Embryonic facial prominence (tissue), 1 donor: ENCODE results near the gene AK8.
"Not testable (repeated sequence)": the region's sequence is repeated elsewhere in the genome, so short reads cannot be mapped to it uniquely, and the experiment has no call there.

Experiments used
- DNase-seq: peaks from one replicate; pipeline ENCODE4 v3.0.0-alpha.2; 2016; ENCODE audit errors: extremely low spot score

The AK8 gene

DNA sequence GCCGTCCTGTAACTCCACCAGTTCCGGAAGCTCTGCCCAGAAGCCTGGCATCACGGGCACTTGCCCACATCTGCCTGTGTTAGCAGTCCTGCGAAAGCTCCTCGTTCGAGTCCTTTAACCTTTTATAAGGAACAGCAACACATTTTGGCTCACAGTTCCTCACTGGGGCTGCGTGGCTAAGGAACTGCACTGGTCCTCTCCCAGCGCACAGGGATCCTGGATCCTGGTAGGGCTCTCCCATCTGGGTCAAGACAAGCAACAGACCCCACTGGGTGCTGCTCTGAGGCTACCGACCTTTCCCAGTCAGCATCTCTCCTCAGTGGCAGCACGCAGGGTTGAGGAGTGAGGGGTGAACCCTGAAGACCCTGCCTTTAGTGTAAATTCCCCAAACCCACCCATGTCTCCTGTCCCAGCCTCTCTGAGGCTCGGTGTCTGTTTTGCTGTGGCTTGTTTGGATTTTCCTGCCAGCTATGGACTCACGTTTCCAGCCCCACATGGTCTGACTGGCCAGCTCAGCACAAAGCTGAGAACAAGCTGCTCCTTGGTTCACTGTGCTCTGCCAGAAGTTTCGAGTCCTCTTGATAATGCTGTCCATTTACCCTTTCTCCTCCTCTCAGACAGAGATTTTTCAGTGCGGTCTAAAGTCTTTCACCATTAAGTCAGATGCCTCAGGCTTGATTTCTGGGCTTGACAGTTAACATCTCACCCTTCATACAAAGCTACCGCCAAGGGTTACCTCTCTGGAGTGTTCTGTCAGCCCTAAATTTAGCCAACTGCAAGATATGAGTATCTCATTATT lies 80.0 kb downstream of the AK8 start:
- DNase-seq = no peak

DNA sequence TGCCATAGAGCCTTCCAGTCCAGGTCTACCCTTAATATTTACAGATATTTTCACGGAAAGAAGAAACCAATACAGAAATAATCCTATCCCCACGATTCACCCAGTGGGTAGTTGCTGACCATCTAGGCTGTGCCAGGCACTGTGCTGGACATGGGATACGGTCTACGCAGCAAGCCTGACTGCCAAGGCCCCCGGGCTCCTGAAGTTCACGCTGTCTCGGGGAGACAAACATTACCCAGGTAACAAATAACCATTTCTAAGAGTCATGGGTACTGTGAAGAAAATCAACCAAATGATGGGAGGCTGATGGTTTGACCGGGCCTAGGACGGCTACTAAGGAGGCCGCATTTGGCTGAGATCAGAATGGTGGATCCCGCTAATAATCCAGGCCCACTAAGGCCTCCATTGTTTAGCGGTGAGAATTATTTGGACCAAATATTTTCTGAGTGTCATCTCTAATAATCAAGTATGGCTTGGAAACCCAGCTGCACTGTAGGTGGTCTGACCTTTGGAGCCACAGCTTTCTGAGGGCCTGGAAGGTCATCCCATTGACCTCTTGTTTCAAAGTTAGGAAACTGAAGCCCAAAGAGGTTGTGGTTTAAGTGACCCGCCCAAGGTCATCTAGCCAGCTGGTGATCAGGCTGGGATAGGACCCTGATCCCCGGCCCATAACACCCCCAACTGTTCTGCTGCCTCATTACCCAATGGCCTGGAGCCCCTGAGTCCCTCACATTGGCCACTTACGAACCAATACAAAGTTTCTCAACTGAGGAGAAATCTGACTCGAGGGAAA lies 82.4 kb downstream of the AK8 start:
- DNase-seq = no peak

DNA sequence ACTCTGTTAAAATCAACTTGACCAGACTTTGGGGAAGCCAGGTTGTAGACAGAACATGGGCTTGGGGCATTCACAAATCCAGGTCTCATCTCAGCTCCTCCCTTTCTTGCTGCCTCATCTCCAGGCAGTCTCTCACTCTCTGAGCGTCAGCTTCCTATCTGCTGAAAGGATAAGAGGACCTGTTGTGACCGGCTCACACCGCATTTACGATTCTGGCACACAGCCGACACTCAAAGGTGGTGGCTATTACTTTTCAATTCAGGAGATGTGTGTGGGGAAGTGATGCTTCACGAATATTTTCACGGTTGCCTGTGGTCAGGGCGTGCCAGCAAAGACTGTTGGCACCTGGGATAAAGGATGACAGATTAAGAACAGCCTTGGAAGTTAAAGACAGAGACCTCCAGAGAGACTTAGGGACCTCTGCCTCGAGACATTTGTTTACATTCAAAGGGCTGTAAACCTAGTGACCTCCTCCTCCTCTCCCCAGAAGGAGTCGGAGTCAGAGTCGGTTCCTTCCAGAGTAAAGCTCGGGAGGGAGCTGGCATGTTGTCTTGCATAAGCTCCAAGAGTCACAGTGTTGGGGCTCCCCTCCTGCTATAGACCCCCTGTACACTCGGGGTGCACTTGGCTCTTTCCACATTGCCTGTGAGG lies 83.2 kb downstream of the AK8 start:
- DNase-seq = no peak

DNA sequence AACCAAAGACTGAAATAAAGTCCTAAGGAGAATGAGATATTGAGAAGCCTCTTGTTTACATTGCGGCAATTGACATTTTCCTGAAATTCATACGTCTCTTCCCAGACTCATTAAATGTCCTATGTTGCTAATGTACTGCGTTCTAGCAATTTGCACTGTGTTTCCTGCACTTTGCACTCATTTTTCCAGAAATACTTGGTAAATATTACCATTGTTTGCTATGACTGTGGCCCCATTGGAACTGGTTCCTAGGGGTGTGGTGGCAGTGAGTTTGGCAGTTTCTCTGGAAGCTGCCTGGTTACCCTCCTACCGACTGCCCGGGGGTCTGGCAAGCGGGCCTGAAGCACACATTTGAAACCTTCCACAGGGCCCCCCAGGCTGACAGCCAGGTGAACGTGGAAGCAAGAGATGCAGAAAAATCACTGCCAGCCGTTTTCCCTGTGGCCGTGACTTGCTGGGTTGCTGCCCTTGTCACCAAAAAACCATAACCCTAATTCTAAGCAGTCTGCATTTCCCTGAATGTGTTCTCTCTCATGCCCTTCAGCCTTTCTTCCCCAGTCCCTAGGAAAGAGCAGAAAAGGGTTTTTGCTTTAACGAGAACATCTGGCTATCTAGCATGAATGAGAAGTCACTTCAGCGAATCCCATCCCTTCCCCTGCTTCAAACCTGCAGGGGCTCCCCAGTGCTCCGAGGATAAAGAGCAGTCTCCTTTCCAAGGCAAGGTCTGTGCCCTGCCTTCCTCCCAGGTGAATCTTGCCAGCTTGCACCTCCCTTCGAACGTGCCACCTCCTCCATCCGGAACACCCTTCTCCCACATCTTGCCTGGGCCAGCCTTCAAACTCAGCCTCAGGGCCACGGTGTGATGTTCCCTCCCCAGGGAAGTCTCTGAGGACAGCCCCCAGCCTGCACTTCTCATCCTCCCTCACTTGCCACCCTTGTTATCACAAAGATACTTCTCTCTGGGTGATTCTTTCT lies 84.2 kb downstream of the AK8 start:
- DNase-seq = no peak

DNA sequence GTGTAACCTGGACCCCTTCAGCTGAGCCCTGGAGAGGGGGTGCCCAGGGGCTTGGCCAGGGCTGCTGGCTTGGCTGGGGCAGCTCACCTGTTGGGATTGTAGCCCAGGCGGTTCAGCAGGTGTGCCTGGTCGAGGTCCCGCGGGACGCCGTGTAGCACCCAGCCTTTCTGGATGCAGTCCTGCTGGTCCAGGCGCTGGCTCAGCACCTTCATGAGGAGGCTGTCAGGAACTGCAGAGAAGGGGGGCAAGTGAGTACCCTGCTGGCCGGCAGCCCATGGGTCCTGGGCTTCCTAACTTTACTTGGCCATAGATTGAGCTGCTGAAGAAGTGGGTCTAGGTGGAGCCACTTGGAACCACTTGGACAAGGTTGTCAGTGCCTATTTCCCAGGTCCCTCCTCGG lies 85.5 kb downstream of the AK8 start:
- DNase-seq = no peak

DNA sequence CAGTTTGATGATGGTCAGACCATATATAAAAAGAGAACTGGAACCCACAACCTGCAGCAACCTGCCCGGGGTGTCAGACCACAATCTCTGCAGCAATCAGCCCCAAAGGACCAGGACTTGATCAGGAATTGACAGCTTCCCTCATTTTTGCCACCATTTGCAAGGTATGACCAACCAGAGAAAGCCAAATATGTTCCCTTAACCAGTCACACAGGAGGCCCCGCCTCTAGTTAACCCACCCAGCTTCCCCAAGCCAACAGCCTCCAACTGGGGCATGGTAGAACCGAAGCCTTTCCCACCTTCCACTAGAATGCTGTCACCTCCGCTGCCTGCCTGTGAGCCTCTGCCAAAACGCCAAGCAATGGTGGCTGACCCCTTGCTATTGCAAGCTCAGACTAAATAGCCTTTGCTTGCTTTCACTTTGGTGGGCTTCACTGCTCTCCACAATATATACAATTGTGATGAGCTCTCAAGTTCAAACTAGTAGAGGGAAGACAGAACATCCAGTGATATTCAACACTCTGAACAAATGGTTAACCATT lies 86.3 kb downstream of the AK8 start:
- DNase-seq = no peak

DNA sequence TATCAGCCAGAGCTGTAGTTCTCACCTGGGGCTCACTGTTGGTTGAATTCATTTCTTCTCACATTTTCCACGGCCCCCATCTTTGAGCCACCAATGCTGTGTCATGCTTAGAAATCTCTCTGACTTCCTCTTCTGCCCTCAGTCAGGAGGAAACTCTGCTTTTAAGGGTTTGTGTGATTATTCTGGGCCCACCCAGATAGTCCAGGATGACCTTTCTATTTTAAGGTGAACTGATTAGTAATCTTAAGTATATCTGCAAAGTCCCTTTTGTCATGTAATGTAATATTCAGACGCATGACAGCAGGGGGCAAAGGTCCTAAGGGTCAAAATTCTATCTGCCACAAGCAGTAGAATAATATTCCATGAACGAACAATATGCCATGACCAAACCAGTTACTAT lies 88.4 kb downstream of the AK8 start:
- no peak for DNase-seq

DNA sequence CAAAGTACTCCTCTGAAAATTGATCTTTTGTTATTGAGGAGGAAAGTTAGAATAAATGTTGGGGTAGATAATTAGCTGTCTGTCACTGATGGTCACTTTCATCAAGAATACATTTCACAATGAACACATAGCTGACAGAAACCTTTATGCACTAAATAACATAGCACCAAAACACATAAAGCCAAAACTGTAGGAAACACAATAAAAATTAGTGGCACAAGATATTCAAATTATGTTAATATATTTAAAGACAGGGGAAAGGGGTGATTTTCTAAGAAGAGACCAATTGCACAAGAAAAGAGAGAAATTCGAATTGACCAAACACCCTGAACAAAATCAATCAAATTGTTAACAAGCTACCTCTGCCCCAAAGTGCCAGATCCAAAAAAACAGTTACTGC lies 89.7 kb downstream of the AK8 start:
- DNase-seq = no peak

DNA sequence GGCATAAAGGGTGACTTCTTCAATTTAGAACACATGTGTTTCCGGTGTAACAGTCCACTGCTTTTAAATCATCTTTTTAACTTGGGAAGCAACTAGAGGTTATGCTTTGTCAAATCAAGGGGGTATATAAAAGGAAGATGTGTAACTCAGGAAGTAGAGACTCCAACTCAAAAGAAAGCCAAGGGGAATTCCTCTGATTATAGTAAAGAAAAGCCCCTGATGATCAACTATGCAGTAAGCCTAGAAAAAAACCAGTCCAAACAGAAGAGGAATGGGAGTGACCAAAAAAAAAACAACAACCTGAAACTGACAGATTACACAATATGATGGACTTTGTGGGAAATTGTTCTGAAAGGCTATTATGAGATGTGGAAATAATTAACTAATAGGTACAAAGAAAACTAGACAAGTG lies 90.3 kb downstream of the AK8 start:
- no peak for DNase-seq

DNA sequence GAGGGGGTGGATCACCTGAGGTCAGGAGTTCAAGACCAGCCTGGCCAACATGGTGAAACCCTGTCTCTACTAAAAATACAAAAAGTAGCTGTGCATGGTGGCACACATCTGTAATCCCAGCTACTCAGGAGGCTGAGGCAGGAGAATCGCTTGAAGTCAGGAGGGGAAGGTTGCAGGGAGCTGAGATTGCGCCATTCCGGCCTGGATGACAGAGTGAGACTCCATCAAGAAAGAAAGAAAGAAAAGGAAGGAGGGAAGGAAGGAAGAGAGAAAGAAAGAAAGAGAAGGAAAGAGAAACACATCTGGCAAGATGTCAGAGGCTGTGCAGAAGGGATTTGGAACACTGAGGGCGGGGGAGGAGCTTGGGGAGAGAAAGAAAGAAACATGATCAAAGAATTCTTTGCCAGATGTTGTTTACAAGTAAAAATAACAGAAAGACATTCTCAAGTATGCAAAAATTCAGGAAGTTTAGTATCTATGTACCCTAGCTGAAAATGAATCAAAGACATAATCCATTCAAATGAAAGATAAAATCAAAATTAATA lies 93.7 kb downstream of the AK8 start:
- DNase-seq = no peak

DNA sequence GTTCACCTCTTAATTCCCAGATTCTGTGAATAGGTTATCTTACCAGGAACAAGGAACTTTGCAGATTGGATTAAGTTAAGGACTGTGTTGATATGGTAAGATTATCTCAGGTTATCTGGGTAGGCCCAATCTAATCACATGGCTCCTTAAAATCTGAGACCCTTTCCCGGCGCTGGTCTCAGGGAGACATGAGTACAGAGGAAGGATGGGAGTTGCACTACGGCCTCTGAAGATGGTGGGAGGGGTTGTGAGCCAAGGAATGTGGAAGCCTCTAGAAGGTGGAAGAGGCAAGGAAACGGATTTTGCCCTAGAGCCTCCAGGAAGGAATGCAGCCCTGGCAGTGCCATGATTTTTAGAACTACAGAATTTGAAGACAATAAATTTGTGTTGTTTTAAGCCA lies 95.1 kb downstream of the AK8 start:
- DNase-seq = no peak

DNA sequence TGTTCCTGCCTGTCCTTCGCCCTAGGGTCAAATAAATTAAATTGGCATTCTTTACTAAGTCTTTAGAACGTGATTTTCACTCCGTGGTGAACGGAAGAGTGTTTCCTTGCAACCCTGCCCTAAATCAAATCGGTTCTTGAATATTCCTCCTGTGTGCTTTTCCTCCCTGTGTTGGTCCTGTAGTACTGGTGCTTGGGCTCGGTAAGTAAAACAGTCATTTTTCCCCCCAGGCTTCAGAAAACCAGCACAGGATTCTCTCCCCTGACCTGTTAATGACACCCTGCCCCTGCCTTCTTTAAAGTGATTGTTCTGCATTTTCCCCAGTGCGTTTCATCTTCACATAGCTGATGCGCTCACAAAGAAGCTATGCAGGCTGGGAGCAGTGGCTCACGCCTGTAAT lies 96.0 kb downstream of the AK8 start:
- no peak for DNase-seq

DNA sequence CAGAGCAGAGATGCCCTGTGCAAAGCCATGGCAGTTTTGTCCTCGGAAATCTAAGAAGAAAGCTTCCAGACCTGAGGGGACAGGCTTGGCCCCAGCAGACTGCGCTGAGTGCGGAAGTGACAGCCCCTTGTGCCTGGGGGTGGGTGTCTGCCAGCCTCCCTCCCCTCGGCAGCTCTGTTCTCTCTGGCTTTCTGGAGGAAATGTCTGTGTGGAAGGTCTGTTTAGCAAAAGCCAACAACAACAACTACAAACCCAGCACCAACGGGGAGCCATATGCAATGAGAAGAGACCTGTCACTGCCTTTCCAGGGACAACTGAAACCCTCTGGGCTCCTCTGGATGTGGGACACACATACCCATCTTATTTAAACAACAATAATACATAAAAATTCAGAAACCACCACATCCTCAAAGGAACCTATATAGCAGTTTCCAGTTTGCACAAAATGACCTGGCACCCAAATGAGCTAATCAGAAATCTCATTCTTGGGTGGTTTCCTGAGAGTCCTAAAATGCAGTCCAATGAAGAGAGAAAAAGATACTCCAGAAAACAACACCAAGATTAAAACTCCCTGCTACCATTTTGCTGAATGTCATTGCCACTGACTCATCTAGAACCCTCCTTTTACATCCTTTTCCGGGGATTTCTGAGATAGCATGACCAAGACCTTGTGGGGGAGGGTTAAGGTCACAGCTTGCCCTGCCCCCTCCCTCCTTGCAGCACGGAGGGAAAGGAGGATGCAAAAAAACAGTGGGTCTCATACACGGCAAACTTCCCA lies 97.7 kb downstream of the AK8 start:
- DNase-seq = no peak

DNA sequence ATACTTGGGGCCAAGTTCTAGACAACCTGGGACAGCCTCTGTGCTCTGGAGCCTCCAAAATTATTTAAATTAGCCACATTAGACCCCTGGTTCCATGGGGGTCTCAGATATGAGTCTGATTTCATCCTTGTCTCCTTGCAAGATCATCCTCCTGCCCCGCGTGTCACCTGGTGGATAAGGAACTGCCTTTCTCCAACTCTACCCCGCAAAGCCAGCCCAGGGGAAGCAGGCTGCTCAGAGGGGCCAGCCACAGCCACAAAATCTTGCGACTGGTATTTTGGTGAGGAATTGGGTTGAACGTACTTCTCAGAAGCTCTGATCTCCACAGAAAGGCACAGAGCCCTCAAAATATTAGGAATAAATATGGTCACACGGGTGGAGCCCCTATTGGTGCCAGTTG lies 101.2 kb downstream of the AK8 start:
- DNase-seq = no peak

DNA sequence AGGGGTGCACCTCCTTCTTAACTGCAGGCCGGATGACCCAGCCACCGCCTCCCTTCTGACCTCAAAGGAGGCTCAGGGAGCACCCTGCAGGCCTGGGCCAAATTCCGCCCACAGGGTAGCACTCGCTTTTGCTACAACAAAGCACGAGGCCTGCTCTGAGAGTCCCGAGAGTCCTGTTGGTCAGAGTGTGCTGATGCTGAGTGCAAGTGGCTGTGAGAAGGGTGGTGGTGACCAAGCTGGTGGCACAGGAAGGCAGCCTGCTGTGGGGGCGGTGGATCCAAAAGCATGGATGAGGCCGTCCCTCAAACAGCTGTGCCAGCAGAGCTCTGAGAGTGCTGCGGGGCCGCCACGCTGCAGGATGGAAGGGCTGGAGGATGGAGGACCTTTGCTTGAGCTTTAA lies 101.8 kb downstream of the AK8 start:
- no peak for DNase-seq

DNA sequence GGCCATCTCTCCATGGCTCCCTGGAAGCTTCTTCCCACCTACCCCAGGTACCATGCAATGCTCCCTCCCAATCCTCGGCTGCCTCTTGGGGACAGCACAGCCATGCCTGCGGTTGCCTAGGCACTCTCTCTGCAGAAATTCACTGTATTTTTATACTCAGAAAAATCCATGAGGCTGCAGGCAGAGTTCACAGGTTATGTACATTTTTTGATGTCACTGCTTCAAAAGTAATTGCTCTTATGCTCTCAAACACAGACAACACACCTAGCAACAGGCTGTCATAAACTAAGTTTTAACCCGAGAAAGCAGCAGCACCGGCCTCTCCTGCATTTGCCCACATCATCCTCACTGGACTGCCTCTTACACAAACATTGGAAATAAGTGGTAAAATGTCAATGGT lies 102.4 kb downstream of the AK8 start:
- no peak for DNase-seq

DNA sequence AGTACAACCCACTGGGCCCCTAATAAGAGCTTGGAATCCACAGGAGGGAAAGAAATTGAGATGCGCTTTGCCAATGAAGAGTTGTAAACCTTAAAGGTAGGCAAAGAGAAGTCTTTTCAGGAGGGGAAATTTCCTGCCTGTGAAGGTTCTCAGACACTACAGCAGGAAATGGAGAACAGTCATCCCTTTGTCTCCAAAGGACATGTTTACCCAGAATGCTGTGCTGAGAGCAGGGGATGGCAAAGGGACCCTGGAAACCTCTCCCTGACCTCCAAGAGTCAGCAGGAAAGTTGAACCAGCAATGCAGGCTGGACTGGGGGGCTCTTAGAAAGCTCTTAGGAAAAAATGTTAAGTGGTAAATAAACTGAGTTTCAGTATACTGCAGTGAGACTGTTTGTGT lies 103.2 kb downstream of the AK8 start:
- no peak for DNase-seq

DNA sequence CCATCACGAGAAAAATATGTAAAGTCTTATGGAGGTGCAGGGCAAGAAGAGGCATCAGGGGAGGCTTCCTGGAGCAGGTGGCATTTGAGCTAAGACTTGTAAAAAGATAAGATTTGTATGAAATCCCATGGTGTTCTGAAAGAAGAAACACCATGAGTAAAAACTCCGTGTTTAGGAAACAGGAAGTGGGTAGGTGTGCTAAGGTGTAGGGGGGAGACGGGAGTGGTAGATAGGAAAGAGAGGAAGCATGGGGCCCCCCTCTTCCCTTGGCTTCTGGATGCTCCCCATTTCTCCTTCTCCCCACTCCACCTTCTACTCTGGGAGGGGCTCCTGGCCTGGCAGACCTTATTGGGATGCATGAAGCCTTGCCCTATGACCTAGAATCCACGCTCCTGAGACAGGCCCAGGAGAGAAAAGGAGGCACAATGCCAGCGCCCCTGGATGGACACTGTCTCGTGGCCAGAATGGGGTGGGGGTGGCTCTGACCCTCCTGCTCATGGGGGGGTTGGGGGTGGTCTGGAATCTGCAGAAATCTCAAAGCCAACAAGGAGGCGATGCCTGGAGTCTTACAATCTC lies 104.2 kb downstream of the AK8 start:
- no peak for DNase-seq

DNA sequence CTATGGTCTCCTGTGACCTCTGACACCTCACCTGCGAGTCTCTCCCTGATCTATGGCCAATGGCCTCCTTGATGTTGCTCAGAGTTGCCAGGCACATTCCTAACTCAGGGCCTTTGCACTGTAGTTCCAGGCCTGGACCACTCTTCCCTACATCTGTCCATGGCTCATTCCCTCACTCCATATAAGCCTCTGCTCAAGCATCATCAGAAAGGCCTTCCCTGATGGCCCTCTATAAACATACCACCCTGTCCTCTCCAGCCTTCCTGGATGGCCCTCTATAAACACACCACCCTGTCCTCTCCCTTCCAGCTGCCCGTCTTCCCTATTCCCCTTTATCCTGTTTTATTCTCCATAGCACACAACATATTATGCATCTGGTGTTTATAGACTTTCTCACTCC lies 105.0 kb downstream of the AK8 start:
- DNase-seq = no peak

DNA sequence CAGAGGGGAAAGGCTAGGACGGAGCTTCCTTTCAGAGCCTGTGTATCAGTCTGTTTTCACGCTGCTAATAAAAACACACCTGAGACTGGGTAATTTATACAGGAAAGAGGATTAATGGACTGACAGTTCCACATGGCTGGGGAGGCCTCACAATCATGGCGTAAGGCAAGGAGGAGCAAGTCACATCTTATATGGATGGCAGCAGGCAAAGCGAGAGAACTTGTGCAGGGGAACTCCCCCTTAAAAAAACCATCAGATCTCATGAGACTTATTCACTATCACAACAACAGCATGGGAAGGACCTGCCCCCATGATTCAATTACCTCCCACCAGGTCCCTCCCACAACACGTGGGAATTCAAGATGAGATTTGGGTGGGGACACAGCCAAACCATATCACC lies 106.3 kb downstream of the AK8 start:
- DNase-seq = not testable (repeated sequence)
